Fibroblast of pulmonary artery (primary cell): ENCODE results near the gene POU2F1.
"Not testable (repeated sequence)": the region's sequence is repeated elsewhere in the genome, so short reads cannot be mapped to it uniquely, and the experiment has no call there.

Source experiments
- DNase-seq: peaks from one replicate; pipeline ENCODE4 v3.0.0-alpha.2; 2010; ENCODE audit warnings: low read depth
- H3K4me3 ChIP-seq: replicated peaks from 2 replicates; pipeline ENCODE4 v1.5.1; 2011; ENCODE audit warnings: low read depth, mild to moderate bottlenecking, control low read depth, low read length, moderate library complexity
- TF ChIP-seq, protein P1 (sequence below): IDR thresholded peaks from 2 replicates; pipeline ENCODE4 v1.5.1; 2011; ENCODE audit warnings: mild to moderate bottlenecking, control low read depth, low read length, inconsistent platforms; ENCODE audit errors: missing control alignments

Gene POU2F1

DNA sequence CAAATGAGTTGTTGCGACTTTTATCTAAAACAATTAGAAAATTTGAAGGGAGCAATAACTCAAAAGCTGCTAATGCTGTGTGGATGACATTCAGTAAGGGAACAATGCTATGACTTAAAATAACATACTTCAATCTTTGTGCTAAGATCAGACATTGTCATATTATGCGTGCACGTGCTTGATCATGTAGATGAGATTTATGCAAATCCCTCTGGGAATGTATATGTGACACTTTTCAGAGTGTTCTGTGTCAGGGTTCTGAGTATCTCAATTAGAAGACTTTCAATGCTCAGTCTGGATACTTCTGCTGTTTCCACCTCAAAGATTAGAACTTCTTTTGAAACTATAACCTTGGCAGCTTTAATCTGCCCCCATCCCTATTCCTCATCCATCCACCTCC is 18.6 kb upstream of the POU2F1 start:
- no peak for DNase-seq
- no peak overlapping the region for H3K4me3 ChIP-seq
- TF ChIP-seq, protein P1, sequence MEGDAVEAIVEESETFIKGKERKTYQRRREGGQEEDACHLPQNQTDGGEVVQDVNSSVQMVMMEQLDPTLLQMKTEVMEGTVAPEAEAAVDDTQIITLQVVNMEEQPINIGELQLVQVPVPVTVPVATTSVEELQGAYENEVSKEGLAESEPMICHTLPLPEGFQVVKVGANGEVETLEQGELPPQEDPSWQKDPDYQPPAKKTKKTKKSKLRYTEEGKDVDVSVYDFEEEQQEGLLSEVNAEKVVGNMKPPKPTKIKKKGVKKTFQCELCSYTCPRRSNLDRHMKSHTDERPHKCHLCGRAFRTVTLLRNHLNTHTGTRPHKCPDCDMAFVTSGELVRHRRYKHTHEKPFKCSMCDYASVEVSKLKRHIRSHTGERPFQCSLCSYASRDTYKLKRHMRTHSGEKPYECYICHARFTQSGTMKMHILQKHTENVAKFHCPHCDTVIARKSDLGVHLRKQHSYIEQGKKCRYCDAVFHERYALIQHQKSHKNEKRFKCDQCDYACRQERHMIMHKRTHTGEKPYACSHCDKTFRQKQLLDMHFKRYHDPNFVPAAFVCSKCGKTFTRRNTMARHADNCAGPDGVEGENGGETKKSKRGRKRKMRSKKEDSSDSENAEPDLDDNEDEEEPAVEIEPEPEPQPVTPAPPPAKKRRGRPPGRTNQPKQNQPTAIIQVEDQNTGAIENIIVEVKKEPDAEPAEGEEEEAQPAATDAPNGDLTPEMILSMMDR, result no peak

DNA sequence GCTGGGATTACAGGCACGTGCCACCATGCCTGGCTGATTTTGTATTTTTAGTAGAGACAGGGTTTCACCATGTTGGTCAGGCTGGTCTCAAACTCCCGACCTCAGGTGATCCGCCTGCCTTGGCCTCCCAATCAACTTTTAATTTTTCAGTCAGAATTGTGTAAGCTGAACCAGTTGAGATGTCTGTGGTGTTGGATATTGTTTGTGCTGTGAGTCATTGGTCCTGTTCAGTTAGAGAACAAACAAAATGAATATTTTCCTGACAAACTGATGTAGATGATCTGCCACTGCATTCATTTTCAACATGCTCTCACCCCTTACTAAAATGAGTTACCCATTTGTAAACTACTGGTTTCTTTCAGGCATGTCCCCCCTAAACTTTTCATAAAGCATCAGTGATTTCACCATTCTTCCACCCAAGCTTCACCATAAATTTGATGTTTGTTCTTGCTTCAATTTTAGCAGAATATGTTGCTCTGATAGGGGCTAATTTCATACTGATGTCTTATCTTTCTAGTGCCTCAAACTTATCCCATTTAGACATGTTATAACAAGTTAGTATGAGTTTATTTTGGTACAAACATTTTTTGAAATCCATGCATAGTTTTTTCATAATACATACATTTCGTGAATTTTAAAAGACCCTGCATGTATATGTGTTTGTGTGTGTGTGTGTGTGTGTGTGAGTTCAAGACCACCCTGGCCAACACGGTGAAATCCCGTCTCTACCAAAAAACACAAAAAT is 15.2 kb upstream of the POU2F1 start:
- DNase-seq, H3K4me3 ChIP-seq: not testable (repeated sequence)

DNA sequence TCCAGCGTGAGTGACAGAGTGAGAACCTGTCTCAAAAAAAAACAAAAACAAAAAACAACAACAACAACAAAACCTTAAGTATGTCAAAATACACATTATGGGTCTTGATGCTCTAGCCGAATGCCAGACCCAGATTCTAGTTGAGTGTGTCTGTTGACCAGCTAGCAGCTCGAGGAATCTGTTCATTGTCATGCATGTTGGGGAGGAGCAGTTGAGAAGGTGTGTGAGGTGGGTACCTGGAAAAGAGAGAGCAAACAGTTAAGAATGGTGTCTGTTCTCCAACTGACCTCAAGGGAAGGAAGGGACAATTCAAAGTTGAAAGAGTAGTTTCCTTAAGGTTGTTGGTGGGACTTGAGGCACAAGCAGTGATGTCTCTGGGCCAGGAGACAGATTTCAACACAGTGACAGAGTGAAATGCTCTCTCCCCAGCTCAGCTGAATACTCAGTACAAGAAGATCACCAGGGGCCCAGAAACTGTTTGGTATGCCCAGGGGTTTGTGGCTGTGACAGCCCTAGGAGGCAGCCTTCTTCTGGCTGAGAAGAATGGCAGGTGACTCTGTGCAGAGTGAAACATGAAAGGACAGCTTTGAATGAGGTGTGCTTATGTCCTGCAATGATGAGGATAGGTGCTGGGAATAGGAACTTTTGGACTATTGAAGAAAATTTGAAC is 14.4 kb upstream of the POU2F1 start:
- DNase-seq, result no peak
- no peak overlapping the region for H3K4me3 ChIP-seq
- TF ChIP-seq, protein P1, result no peak

DNA sequence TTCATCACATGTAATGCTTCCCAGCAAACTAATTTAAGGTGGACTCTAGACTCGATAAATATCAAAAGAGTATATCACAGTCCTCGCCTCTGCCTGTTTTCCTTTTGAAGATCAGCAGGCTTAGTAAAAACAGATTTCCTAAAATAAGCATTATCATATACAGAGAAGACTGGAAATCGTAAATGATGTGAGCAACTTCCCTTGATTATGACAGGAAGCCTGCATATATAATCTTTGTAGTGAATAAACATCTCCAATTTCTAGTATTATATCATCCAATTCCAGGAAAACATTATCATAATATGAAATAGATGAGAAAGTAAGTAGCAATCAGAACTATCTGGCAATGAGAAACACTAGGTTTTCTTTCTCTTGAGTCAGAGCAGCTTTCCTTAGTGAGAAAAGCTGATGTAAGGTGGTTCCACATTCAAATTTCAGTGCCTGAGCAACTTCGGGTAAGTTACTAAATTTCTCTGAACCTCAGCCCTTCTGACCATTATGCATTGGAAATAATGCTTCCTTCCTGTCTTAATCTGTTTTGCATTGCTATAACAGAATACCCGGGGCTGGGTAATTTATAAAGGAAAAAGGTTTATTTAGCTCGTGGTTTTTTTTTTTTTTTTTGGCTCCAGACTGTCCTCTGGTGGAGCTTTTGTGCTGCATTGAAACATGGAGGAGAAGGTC is 12.6 kb upstream of the POU2F1 start:
- no peak overlapping the region for H3K4me3 ChIP-seq
- TF ChIP-seq, protein P1, result peak; percentile 16
- DNase-seq, result no peak

DNA sequence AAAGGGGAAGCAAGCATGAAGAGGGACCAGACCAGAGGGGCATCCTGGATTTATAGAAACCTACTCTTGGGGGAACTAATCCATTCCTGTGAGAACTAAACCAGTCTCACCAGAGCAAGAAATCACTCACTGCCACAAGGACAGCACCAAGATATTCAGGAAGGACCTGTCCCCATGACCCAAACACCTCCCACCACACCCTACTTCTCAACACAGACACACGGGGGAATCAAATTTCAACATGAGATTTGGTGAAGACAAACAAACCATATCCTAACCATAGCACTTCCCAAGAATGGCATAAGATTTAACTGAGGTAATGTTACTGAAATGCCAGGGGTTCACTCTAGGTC is 12.1 kb upstream of the POU2F1 start:
- no peak for DNase-seq
- no peak overlapping the region for H3K4me3 ChIP-seq
- TF ChIP-seq, protein P1, result no peak

DNA sequence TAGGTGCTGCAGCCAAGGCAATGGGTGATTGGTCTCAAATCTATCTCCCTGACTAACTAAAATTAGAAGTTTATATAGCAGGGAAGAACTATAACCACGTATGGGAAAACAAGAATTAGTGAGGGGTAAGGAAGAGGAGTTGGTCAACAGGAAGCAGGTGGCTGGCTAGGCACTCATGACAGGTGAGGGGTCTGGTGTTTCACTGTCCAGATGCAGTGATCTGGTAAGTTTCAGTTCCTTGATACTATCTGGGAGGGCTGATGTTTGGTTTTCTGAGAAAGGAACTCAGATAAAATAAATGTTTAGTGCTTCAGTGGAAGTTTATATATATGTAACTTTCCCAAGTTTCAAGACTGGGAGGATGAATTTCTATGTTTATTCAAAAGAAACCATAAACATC is 11.6 kb upstream of the POU2F1 start:
- H3K4me3 ChIP-seq, result no peak overlapping the region
- DNase-seq, result no peak
- TF ChIP-seq, protein P1, result no peak

DNA sequence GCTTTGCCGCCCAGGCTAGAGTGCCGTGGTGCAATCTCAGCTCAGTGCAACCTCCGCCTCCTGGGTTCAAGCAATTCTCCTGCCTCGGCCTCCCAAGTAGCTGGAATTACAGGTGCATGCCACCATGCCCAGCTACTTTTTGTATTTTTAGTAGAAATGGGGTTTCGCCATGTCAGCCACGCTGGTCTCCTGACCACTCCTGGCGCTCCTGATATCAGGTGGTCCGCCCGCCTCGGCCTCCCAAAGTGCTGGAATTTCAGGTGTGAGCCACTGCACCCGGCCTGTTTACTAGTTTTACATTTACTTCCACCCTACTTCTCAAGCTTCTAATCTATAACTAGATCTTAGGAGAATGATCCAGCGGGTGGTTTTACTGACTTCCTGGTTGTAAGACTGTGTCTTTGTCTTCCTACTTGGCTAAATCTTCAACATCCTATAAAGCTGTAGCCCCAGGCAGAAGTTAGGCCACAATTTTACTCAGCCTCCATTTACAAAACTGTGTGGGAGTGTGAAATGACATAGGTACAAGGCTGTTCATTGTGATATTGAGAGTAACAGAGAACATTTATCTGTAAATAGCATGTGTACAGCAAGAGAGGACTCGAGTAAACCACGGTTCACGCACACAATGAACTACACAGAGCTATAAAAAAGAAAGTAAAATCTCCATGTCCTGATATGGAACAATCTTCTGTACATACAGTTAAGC is 9.6 kb upstream of the POU2F1 start:
- TF ChIP-seq, protein P1, result no peak
- H3K4me3 ChIP-seq, result no peak overlapping the region
- DNase-seq, result no peak
